SJCRH30 (cell line): ENCODE measurements around the gene EXTL1. TPM values are rescaled to one million over a fixed set of nuclear protein-coding genes. Genes with fewer than 3 reads are reported as not detected.

Experiments used
- DNase-seq, 2 experiments: peaks; one replicate each; pipeline ENCODE4 v3.0.0-alpha.2; 2015 to 2020
- H3K27ac ChIP-seq: fragments of 250-450 bp; sonication (Bioruptor Pico); 2 replicates; pipeline ENCODE4 v1.5.1; 2020; ENCODE audit warnings: mild to moderate bottlenecking, moderate library complexity
- H3K27me3 ChIP-seq: fragments of 250-450 bp; sonication (Bioruptor Pico); 2 replicates; pipeline ENCODE4 v1.5.1; 2020; ENCODE audit warnings: mild to moderate bottlenecking, moderate library complexity
- H3K36me3 ChIP-seq: fragments of 250-450 bp; sonication (Bioruptor Pico); 2 replicates; pipeline ENCODE4 v1.5.1; 2020; ENCODE audit warnings: mild to moderate bottlenecking, moderate library complexity
- H3K4me1 ChIP-seq: fragments of 250-450 bp; sonication (Bioruptor Pico); 2 replicates; pipeline ENCODE4 v1.5.1; 2020; ENCODE audit warnings: mild to moderate bottlenecking, moderate library complexity
- H3K4me3 ChIP-seq: fragments of 250-450 bp; sonication (Bioruptor Pico); 2 replicates; pipeline ENCODE4 v1.5.1; 2020; ENCODE audit warnings: mild to moderate bottlenecking, moderate library complexity
- H3K9me3 ChIP-seq: fragments of 250-450 bp; sonication (Bioruptor Pico); replicated peaks from 2 replicates; pipeline ENCODE4 v1.5.1; 2020; ENCODE audit warnings: mild to moderate bottlenecking, moderate library complexity
- total RNA-seq: library from RNA; depleted of rRNA; stranded (reverse); fragments of >200 nt; shearing (Covaris generic); gene quantifications from 2 replicates; pipeline ENCODE4 v1.2.3, GENCODE V29; 2014

EXTL1 gene
- total RNA-seq, 1 experiment from 2014 or later = 38.7 TPM

GRCh38 chr1:25991937-25992688 lies 29.5 kb upstream of the EXTL1 start:
- Histone ChIP-seq H3K4me3 (no peak overlapping the region), H3K27ac (peak overlapping the region; percentile 8), H3K27me3 (no peaks in the 10 kb centered on the region), H3K36me3 (no peaks in the 10 kb centered on the region), H3K9me3 (no peaks in the 10 kb centered on the region), H3K4me1 (peaks cover 37% of the 10 kb centered on the region)
- peak in 1 of 2 experiments; percentile 28 for DNase-seq

GRCh38 chr1:25992689-25993171 lies 28.8 kb upstream of the EXTL1 start:
- Histone ChIP-seq H3K27ac (peak overlapping the region; percentile 8), H3K4me3 (no peak overlapping the region), H3K4me1 (peaks cover 39% of the 10 kb centered on the region), H3K36me3 (no peaks in the 10 kb centered on the region), H3K9me3 (no peaks in the 10 kb centered on the region), H3K27me3 (no peaks in the 10 kb centered on the region)
- DNase-seq = peak in 1 of 2 experiments; percentile 48

GRCh38 chr1:25993197-25993951 lies 28.2 kb upstream of the EXTL1 start:
- Histone ChIP-seq H3K36me3 (no peaks in the 10 kb centered on the region), H3K4me3 (no peak overlapping the region), H3K27ac (peak overlapping the region; percentile 8), H3K4me1 (peaks cover 39% of the 10 kb centered on the region), H3K9me3 (no peaks in the 10 kb centered on the region), H3K27me3 (no peaks in the 10 kb centered on the region)
- DNase-seq = peak in 1 of 2 experiments; percentile 53

- Histone ChIP-seq H3K36me3 (no peaks in the 10 kb centered on the region), H3K27me3 (no peaks in the 10 kb centered on the region), H3K4me3 (no peak overlapping the region), H3K4me1 (peaks cover 43% of the 10 kb centered on the region), H3K9me3 (no peaks in the 10 kb centered on the region), H3K27ac (no peak overlapping the region)
- no peak for DNase-seq
Observed at GRCh38 chr1:25994402-25995150, 27.0 kb upstream of the EXTL1 start.

GRCh38 chr1:25996966-25997827 lies 24.4 kb upstream of the EXTL1 start:
- peak overlapping the region; percentile 49 for H3K27ac ChIP-seq
- no peaks in the 10 kb centered on the region for H3K36me3 ChIP-seq
- H3K27me3 ChIP-seq = no peaks in the 10 kb centered on the region
- H3K4me3 ChIP-seq = peak overlapping the region; percentile 60
- no peaks in the 10 kb centered on the region for H3K9me3 ChIP-seq
- peak; percentile 93 to 97 for DNase-seq
- H3K4me1 ChIP-seq = peaks cover 31% of the 10 kb centered on the region

- H3K4me1 ChIP-seq = peaks cover 22% of the 10 kb centered on the region
- no peaks in the 10 kb centered on the region for H3K9me3 ChIP-seq
- DNase-seq = peak; percentile 98 to 100
- H3K36me3 ChIP-seq = no peaks in the 10 kb centered on the region
- peak within 1 kb of the TSS; percentile 49 for H3K27ac ChIP-seq
- H3K4me3 ChIP-seq = peak within 1 kb of the TSS; percentile 60
- H3K27me3 ChIP-seq = no peaks in the 10 kb centered on the region
Observed at GRCh38 chr1:25997828-25998761, 23.5 kb upstream of the EXTL1 start, which contains the start of gene PAFAH2. Gene PAFAH2, minus strand, starts transcription at chr1:25998063. Its CDS starts 7,247 bp downstream, at chr1:25990816.

- no peaks in the 10 kb centered on the region for H3K9me3 ChIP-seq
- H3K36me3 ChIP-seq = no peaks in the 10 kb centered on the region
- peaks cover 14% of the 10 kb centered on the region for H3K4me1 ChIP-seq
- DNase-seq = peak in 1 of 2 experiments; percentile 64
- no peak overlapping the region for H3K27ac ChIP-seq
- H3K4me3 ChIP-seq = no peak overlapping the region
- H3K27me3 ChIP-seq = no peaks in the 10 kb centered on the region
Observed at GRCh38 chr1:25999041-25999800, 22.4 kb upstream of the EXTL1 start.

- no peak overlapping the region for H3K27ac ChIP-seq
- H3K4me1 ChIP-seq = peaks cover 6% of the 10 kb centered on the region
- no peak overlapping the region for H3K4me3 ChIP-seq
- no peaks in the 10 kb centered on the region for H3K36me3 ChIP-seq
- no peaks in the 10 kb centered on the region for H3K9me3 ChIP-seq
- peaks cover 9% of the 10 kb centered on the region; the same call in 1 of the 2 replicates for H3K27me3 ChIP-seq
- no peak for DNase-seq
Observed at GRCh38 chr1:26003262-26003661, 18.3 kb upstream of the EXTL1 start.

GRCh38 chr1:26003756-26004155 lies 17.8 kb upstream of the EXTL1 start:
- Histone ChIP-seq H3K4me3 (no peak overlapping the region), H3K36me3 (no peaks in the 10 kb centered on the region), H3K4me1 (peaks cover 6% of the 10 kb centered on the region), H3K27ac (no peak overlapping the region), H3K9me3 (no peaks in the 10 kb centered on the region), H3K27me3 (peaks cover 9% of the 10 kb centered on the region; the same call in 1 of the 2 replicates)
- DNase-seq = no peak

GRCh38 chr1:26005434-26006105 lies 16.0 kb upstream of the EXTL1 start:
- no peaks in the 10 kb centered on the region for H3K36me3 ChIP-seq
- H3K9me3 ChIP-seq = no peaks in the 10 kb centered on the region
- H3K27me3 ChIP-seq = peaks cover 9% of the 10 kb centered on the region; the same call in 1 of the 2 replicates
- DNase-seq = no peak
- no peak overlapping the region for H3K27ac ChIP-seq
- H3K4me3 ChIP-seq = no peak overlapping the region
- no peaks in the 10 kb centered on the region for H3K4me1 ChIP-seq

- Histone ChIP-seq H3K27me3 (peaks cover 9% of the 10 kb centered on the region; the same call in 1 of the 2 replicates), H3K4me3 (no peak overlapping the region), H3K36me3 (no peaks in the 10 kb centered on the region), H3K27ac (no peak overlapping the region), H3K9me3 (no peaks in the 10 kb centered on the region), H3K4me1 (no peaks in the 10 kb centered on the region)
- no peak for DNase-seq
Observed at GRCh38 chr1:26006710-26007109, 14.9 kb upstream of the EXTL1 start.
